ENCODE measurements around the gene CCL20. TPM values are rescaled to one million over a fixed set of nuclear protein-coding genes. Genes with fewer than 3 reads are reported as not detected.

Gene CCL20
- total and polyA plus RNA-seq, 2 of the 13 experiments (the other 11 are each of a cell fraction or from before 2014, with no cell fraction given) = 223 to 903 TPM

- TF ChIP-seq TFE3 (CRISPR knock-in tag; IDR thresholded peaks at IDR 0.05) (peak; percentile 89), FOXA1 (IDR thresholded peaks at IDR 0.05) (no peak), FOXA1 (CRISPR knock-in tag; IDR thresholded peaks at IDR 0.05) (no peak), TRIM24 (CRISPR knock-in tag; IDR thresholded peaks at IDR 0.05) (peak; percentile 94), NFKB2 (CRISPR knock-in tag; IDR thresholded peaks at IDR 0.05; ENCODE audit: borderline replicate concordance) (0 out of 2 replicates have a peak, but pooled peaks have one; percentile 32), RCOR2 (CRISPR knock-in tag; IDR thresholded peaks at IDR 0.05) (peak; percentile 95), ZNF337 (CRISPR knock-in tag; IDR thresholded peaks at IDR 0.05; ENCODE audit: borderline replicate concordance, low read depth) (no peak), ZNF276 (CRISPR knock-in tag; IDR thresholded peaks at IDR 0.05; ENCODE audit: low read depth) (no peak), ZNF234 (CRISPR knock-in tag; conservative IDR thresholded peaks at IDR 0.05) (no peak), ZNF296 (CRISPR knock-in tag; conservative IDR thresholded peaks at IDR 0.05) (no peak), DMAP1 (CRISPR knock-in tag; IDR thresholded peaks at IDR 0.05) (no peak), ZSCAN5A (CRISPR knock-in tag; IDR thresholded peaks at IDR 0.05; ENCODE audit: borderline replicate concordance) (peak; percentile 80; the same call in 1 of the 2 replicates), ZFYVE20 (CRISPR knock-in tag; IDR thresholded peaks at IDR 0.05; ENCODE audit: borderline replicate concordance, low read depth) (no peak), SP1 (IDR thresholded peaks at IDR 0.05) (no peak), SP1 (CRISPR knock-in tag; IDR thresholded peaks at IDR 0.05) (0 out of 2 replicates have a peak, but pooled peaks have one; percentile 28), CEBPB (IDR thresholded peaks at IDR 0.05; ENCODE audit: borderline replicate concordance, low read depth, low read length) (peak; percentile 69; the same call in 1 of the 2 replicates), RNF219 (CRISPR knock-in tag; IDR thresholded peaks at IDR 0.05) (0 out of 2 replicates have a peak, but pooled peaks have one; percentile 60), KDM3A (CRISPR knock-in tag; IDR thresholded peaks at IDR 0.05; ENCODE audit: low read depth) (peak; percentile 65; the same call in 1 of the 2 replicates), ZNF225 (CRISPR knock-in tag; IDR thresholded peaks at IDR 0.05) (no peak)
These were observed 7.7 kb downstream of the CCL20 start (continued) for GRCh38 chr2:227821043-227821942.
